ENCODE data around the gene WNT11. TPM values are rescaled to one million over a fixed set of nuclear protein-coding genes. Genes with fewer than 3 reads are reported as not detected.

WNT11 gene
- polyA plus RNA-seq, 1 of the 3 experiments (the other 2 are of a cell fraction): 0.43 TPM

GRCh38 chr11:76216536-76217325, 10.4 kb upstream of the WNT11 start (continued):
- TF ChIP-seq USF1 (IDR thresholded peaks at IDR 0.05; ENCODE audit: borderline replicate concordance, low read depth) (no peak), JUND (IDR thresholded peaks at IDR 0.05) (no peak), CHD2 (IDR thresholded peaks at IDR 0.05; ENCODE audit: low read length, partially characterized antibody) (no peak), MAX (IDR thresholded peaks at IDR 0.05; ENCODE audit: low read depth) (no peak), TCF12 (IDR thresholded peaks at IDR 0.05) (no peak)

- no peaks in the 10 kb centered on the region for H3K79me2 ChIP-seq (ENCODE audit: insufficient read depth)
- H3K9me2 ChIP-seq: no peaks in the 10 kb centered on the region
- no peak for DNase-seq
- H3F3A ChIP-seq (replicated peaks; ENCODE audit: insufficient read depth): no peaks in the 10 kb centered on the region
- no peak overlapping the region for H3K4me3 ChIP-seq (ENCODE audit: low read depth in 2 of 2, low read length in 1 of 2)
- TF ChIP-seq IRF3 (IDR thresholded peaks at IDR 0.05; ENCODE audit: low read depth, low read length): no peak
- no peak for TF ChIP-seq EP300 (IDR thresholded peaks at IDR 0.05; ENCODE audit: borderline replicate concordance in 1 of 2, low read depth in 1 of 2, low read length in 1 of 2)
- TF ChIP-seq ELF1 (IDR thresholded peaks at IDR 0.05): no peak
- peak; percentile 56; the same call in 1 of the 2 replicates for TF ChIP-seq PBX3 (IDR thresholded peaks at IDR 0.05)
- TF ChIP-seq TEAD4 (IDR thresholded peaks at IDR 0.05; ENCODE audit: borderline replicate concordance, insufficient read depth): no peak
- no peak for TF ChIP-seq RFX5 (IDR thresholded peaks at IDR 0.05; ENCODE audit: low read length)
- no peak for TF ChIP-seq FOXM1 (IDR thresholded peaks at IDR 0.05; ENCODE audit: low read depth)
- no peak for TF ChIP-seq EZH2phosphoT487 (IDR thresholded peaks at IDR 0.05; ENCODE audit: borderline replicate concordance, low read depth)
- TF ChIP-seq POLR2AphosphoS5 (IDR thresholded peaks at IDR 0.05; ENCODE audit: low read depth, low read length): no peak
- TF ChIP-seq MAX (IDR thresholded peaks at IDR 0.05; ENCODE audit: low read depth): no peak
- no peak for TF ChIP-seq CHD2 (IDR thresholded peaks at IDR 0.05; ENCODE audit: low read length, partially characterized antibody)
- TF ChIP-seq FOSL2 (IDR thresholded peaks at IDR 0.05; ENCODE audit: borderline replicate concordance, low read depth): peak; percentile 14; the same call in 1 of the 2 replicates
- no peak for TF ChIP-seq NRF1 (IDR thresholded peaks at IDR 0.05; ENCODE audit: low read depth, low read length)
- CTCF ChIA-PET: interaction anchor here (0.6 to 5.7 kb wide), 2 partner anchors 8 to 253 kb away, joined by 4 to 53 read pairs; partner anchors contain the start of gene WNT11
- H4K20me1 ChIP-seq (ENCODE audit: insufficient read depth): no peaks in the 10 kb centered on the region
- H3K27me3 ChIP-seq (ENCODE audit: insufficient read depth): no peaks in the 10 kb centered on the region
- H3K9ac ChIP-seq: no peak overlapping the region
- no peak overlapping the region for H3K4me2 ChIP-seq
- H3K9me3 ChIP-seq: no peaks in the 10 kb centered on the region
- POLR2A ChIA-PET: no interaction called here
- WGBS (ENCODE audit: low lambda C conversion rate): 64% methylated on average over 6 of the region's 6 CpGs
- H3K36me3 ChIP-seq (replicated peaks in 1 of 2; ENCODE audit: control insufficient read depth in 1 of 2, insufficient read depth in 2 of 2, low read length in 1 of 2): no peaks in the 10 kb centered on the region
- H3K27ac ChIP-seq (ENCODE audit: low read depth in 2 of 2, low read length in 1 of 2): no peak overlapping the region
- H2AFZ ChIP-seq (ENCODE audit: low read depth): no peak overlapping the region
- H3K4me1 ChIP-seq (ENCODE audit: control insufficient read depth in 1 of 2, insufficient read depth in 2 of 2, low read depth in 1 of 2, low read length in 1 of 2): peaks cover 0 to 2% of the 10 kb centered on the region in 2 experiments; a peak in 1 of 4 replicates
Measured at GRCh38 chr11:76215941-76216340, 9.6 kb upstream of the WNT11 start.
